Fibroblast of the aortic adventitia (primary cell): ENCODE results near the gene GSX2. TPM values are rescaled to one million over a fixed set of nuclear protein-coding genes. Genes with fewer than 3 reads are reported as not detected.

Experiments
- DNase-seq: peaks from one replicate; pipeline ENCODE4 v3.0.0-alpha.2; 2010; ENCODE audit warnings: low read depth
- H3K4me3 ChIP-seq: 2 replicates; pipeline ENCODE4 v1.5.1; 2011; ENCODE audit warnings: low read depth, mild to moderate bottlenecking, control low read depth, low read length, moderate library complexity
- small RNA-seq: library from RNA; depleted of rRNA; stranded (forward); fragments of <200 nt; gene quantifications from one replicate; pipeline ENCODE3, GENCODE V24; 2012
- total RNA-seq: library from RNA; depleted of rRNA; stranded (reverse); fragments of >200 nt; gene quantifications from 2 replicates; pipeline ENCODE4 v1.2.3, GENCODE V29; 2012; ENCODE audit warnings: low replicate concordance
- TF ChIP-seq, protein P1 (sequence below): IDR thresholded peaks from 2 replicates; pipeline ENCODE4 v1.5.1; 2011; ENCODE audit warnings: mild to moderate bottlenecking, low read length, control low read depth, inconsistent platforms; ENCODE audit not compliant: insufficient read depth

GSX2 gene
- total RNA-seq, 1 donor = not detected

DNA sequence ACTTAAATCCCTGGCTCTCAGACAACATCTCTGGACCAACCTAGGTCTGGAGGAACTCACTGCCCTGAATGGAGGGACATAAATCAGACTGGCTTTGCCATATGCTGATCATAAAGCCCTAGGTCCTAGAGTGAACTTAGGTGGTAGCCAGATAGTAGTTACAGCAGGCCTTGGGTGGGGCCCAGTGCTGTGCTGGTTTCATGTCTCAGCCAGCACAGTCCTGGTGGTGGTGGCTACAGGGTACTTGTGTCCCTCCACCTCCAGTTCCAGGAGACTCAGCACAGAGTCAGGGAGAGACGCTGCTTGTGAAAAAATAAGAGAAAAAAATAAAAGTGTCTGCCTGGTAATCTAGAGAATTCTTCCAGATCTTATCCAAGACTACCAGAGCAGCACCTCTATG lies 40.3 kb downstream of the GSX2 start:
- no peak overlapping the region for H3K4me3 ChIP-seq
- TF ChIP-seq, protein P1, sequence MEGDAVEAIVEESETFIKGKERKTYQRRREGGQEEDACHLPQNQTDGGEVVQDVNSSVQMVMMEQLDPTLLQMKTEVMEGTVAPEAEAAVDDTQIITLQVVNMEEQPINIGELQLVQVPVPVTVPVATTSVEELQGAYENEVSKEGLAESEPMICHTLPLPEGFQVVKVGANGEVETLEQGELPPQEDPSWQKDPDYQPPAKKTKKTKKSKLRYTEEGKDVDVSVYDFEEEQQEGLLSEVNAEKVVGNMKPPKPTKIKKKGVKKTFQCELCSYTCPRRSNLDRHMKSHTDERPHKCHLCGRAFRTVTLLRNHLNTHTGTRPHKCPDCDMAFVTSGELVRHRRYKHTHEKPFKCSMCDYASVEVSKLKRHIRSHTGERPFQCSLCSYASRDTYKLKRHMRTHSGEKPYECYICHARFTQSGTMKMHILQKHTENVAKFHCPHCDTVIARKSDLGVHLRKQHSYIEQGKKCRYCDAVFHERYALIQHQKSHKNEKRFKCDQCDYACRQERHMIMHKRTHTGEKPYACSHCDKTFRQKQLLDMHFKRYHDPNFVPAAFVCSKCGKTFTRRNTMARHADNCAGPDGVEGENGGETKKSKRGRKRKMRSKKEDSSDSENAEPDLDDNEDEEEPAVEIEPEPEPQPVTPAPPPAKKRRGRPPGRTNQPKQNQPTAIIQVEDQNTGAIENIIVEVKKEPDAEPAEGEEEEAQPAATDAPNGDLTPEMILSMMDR = no peak
- DNase-seq = no peak

GRCh38 chr4:54144199-54144598 lies 44.2 kb downstream of the GSX2 start:
- TF ChIP-seq, protein P1 = no peak
- DNase-seq = no peak
- no peak overlapping the region for H3K4me3 ChIP-seq

DNA sequence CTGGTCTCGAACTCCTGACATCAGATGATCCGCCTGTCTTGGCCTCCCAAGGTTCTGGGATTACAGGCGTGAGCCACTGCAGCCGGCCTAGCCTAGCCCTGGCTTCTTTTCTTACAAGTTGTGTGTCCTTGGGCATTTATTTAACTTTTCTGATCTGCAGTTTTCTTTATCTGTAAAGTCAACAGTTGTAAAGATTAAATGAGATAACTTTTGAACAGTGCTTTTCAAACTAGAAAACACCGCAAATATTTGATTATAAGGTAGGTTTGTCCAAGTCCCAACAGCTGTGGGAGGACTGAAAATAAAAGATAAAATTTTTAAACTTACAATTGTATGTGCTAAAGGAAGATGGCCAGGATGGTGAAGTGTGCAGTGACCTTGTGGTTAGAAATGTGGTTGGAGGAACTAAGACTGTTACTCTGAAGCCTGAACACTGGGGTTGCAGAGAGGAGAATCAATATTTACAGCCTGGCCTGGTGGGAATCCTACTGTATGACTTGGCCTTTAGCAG lies 44.8 kb downstream of the GSX2 start:
- TF ChIP-seq, protein P1 = no peak
- no peak overlapping the region for H3K4me3 ChIP-seq
- DNase-seq = peak; percentile 35

DNA sequence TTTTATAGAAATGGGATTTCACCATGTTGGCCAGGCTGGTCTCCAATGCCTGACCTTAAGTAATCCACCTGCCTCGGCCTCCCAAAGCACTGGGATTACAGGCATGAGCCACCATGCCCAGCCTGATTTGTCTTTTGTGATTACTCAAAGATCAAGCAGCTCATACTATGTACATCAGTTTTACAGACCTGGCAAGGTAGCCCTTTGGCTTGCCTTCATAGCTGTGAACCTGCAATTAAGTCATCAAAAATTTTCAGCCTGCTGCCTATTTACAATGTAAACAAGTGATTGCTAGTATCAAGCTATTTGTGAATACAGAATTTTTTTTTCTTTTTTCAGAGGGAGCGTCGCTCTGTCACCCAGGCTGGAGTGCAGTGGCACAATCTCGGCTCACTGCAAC lies 46.2 kb downstream of the GSX2 start:
- DNase-seq = no peak
- TF ChIP-seq, protein P1 = no peak
- H3K4me3 ChIP-seq = no peak overlapping the region

DNA sequence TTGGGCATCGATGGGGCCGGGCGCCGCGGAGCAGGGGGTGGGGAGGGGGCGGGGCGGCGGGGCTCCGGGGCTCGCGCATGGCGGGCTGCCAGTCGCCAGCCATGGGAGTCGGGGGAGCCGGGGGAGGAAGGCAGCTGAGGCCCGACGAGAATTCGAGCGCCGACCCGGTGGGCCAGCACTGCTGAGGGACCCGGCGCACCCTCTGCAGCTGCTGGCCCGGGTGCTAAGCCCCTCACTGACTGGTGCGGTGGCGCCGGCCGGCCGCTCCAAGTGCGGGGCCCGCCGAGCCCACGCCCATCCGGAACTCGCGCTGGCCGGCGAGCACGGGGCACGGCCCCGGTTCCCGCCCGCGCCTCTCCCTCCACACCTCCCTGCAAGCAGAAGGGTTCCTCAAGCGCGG lies 49.4 kb downstream of the GSX2 start:
- no peak overlapping the region for H3K4me3 ChIP-seq

More for the DNA sequence above, 49.4 kb downstream of the GSX2 start:
- DNase-seq = no peak
- TF ChIP-seq, protein P1 = no peak

Small RNA genes lying within 50 kb of the gene (small RNA-seq; reads per million reads assigned to genes)
- gene AC110792.1 = not detected

Other genes starting within 250 kb of the GSX2 start
- gene CHIC2, start 35.6 kb upstream of the GSX2 start, total RNA-seq = 39.2 and 88.4 TPM in 2 replicates
- 707 and 865 TPM in 2 replicates for gene PDGFRA, start 129.1 kb downstream of the GSX2 start, total RNA-seq